Tibial nerve (tissue), 4 donors: ENCODE measurements around the gene MAN2B1. TPM values are rescaled to one million over a fixed set of nuclear protein-coding genes. Genes with fewer than 3 reads are reported as not detected.
A peak's percentile ranks its signal among the peaks of the same experiment; 100 is the strongest.

Experiments used
- DNase-seq, 2 donors: peaks; one replicate each; pipeline ENCODE4 v3.0.0-alpha.2; 2019; ENCODE audit warnings: low spot score in 2 of 2
- H3K27ac ChIP-seq, 4 donors: fragments of 200-600 bp; sonication (generic) in 3 of 4; one replicate each; pipeline ENCODE4 v1.5.1; 2017 to 2019; ENCODE audit warnings: mild to moderate bottlenecking in 1 of 4
- H3K27me3 ChIP-seq, 2 donors: fragments of 200-600 bp; sonication (generic) in 1 of 2; one replicate each; pipeline versions ENCODE4 v1.5.1 to v1.6.0; 2017 to 2019
- H3K36me3 ChIP-seq, 3 donors: fragments of 200-600 bp; sonication (generic); one replicate each; pipeline ENCODE4 v1.5.1; 2018 to 2019
- H3K4me1 ChIP-seq, 4 donors: fragments of 200-600 bp; sonication (generic) in 3 of 4; one replicate each; pipeline ENCODE4 v1.5.1; 2017 to 2019
- H3K4me3 ChIP-seq, 4 donors: fragments of 200-600 bp; sonication (generic) in 3 of 4; one replicate each; pipeline ENCODE4 v1.5.1; 2017 to 2019; ENCODE audit warnings: mild to moderate bottlenecking in 1 of 4, moderate library complexity in 1 of 4
- H3K9me3 ChIP-seq, 4 donors: fragments of 200-600 bp; sonication (generic) in 3 of 4; one replicate each; pipeline ENCODE4 v1.5.1; 2017 to 2019
- CTCF ChIP-seq, 5 experiments: fragments of 200-600 bp in 3 of 5; fragments of 450-650 bp in 2 of 5; sonication (generic) in 3 of 5; IDR thresholded peaks; one replicate each; pipeline ENCODE4 v1.5.1; 2016 to 2019; ENCODE audit warnings: antibody characterized with exemption in 5 of 5, mild to moderate bottlenecking in 3 of 5, moderate library complexity in 2 of 5
- EP300 ChIP-seq, 2 donors: sonication (generic); formaldehyde crosslinking; IDR thresholded peaks; one replicate each; pipeline ENCODE4 v1.6.1; 2017; ENCODE audit warnings: antibody characterized with exemption in 2 of 2, mild to moderate bottlenecking in 1 of 2
- POLR2A ChIP-seq, 2 donors: fragments of 450-650 bp; IDR thresholded peaks; one replicate each; pipeline ENCODE4 v1.6.1; 2017; ENCODE audit warnings: antibody characterized with exemption in 2 of 2, mild to moderate bottlenecking in 2 of 2, moderate library complexity in 2 of 2
- WGBS, 2 donors: methylation state at CpG; one replicate each; pipeline ENCODE4 v1.1.5; 2018; 5-methylcytosine and 5-hydroxymethylcytosine counted together
- total RNA-seq, 4 donors: library from RNA; depleted of rRNA; stranded (reverse); fragments of >200 nt; gene quantifications; one replicate each; pipeline ENCODE4 v1.1.0, GENCODE V29; 2016

The MAN2B1 gene
- total RNA-seq, 4 donors from 2014 or later, result 48.5 to 89.4 (median 58.5) TPM

GRCh38 chr19:12639901-12640613 lies 26.5 kb downstream of the MAN2B1 start:
- peaks cover 0 to 10% (median 4%) of the 10 kb centered on the region in 4 donors for H3K4me1 ChIP-seq
- no peaks in the 10 kb centered on the region for H3K9me3 ChIP-seq
- H3K27me3 ChIP-seq, result no peaks in the 10 kb centered on the region
- peak; percentile 52 to 72 for DNase-seq
- peak overlapping the region in 1 of 4 donors; percentile 19 for H3K27ac ChIP-seq
- H3K36me3 ChIP-seq, result peaks cover 0 to 5% (median 0%) of the 10 kb centered on the region in 3 donors
- TF ChIP-seq POLR2A (IDR thresholded peaks at IDR 0.05) (no peak), CTCF (IDR thresholded peaks at IDR 0.05) (peak; percentile 68 to 84 (median 75))
- H3K4me3 ChIP-seq, result peak overlapping the region in 3 of 4 donors; percentile 2 to 23 (median 23)
- WGBS, 2 donors, result 17% methylated on average over 12 to 21 of the region's 39 CpGs

GRCh38 chr19:12638611-12639182 lies 27.8 kb downstream of the MAN2B1 start:
- Histone ChIP-seq H3K27ac (no peak overlapping the region), H3K27me3 (no peaks in the 10 kb centered on the region), H3K4me3 (no peak overlapping the region), H3K36me3 (no peaks in the 10 kb centered on the region), H3K9me3 (no peaks in the 10 kb centered on the region), H3K4me1 (peaks cover 0 to 10% (median 4%) of the 10 kb centered on the region in 4 donors)
- TF ChIP-seq EP300 (IDR thresholded peaks at IDR 0.05) (no peak), CTCF (IDR thresholded peaks at IDR 0.05) (no peak), POLR2A (IDR thresholded peaks at IDR 0.05) (no peak)
- no peak for DNase-seq
- 94 to 95% methylated on average over 22 of the region's 22 CpGs for WGBS, 2 donors

DNA sequence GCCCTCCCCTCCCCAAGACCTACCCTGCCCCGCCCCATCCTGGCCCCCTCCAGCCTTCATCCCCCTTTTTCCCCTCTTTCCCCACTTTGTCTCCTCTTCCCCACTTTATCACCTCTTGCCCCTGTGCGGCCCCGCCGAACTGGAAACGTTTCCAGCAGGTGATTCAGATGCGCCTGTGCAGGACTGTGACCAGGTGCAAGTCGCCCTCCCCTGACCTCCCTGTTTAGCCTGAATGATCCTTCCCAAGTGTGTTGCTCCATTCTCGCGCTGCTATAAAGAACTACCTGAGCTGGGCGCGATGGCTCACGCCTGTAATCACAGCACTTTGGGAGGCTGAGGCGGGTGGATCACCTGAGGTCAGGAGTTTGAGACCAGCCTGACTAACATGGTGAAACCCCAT lies 29.9 kb downstream of the MAN2B1 start:
- Histone ChIP-seq H3K27me3 (no peaks in the 10 kb centered on the region), H3K4me3 (no peak overlapping the region), H3K4me1 (peaks cover 0 to 10% (median 4%) of the 10 kb centered on the region in 4 donors), H3K27ac (no peak overlapping the region), H3K9me3 (no peaks in the 10 kb centered on the region), H3K36me3 (peaks cover 0 to 13% (median 0%) of the 10 kb centered on the region in 3 donors)
- WGBS, 2 donors, result 86 to 89% methylated on average over 13 of the region's 13 CpGs
- TF ChIP-seq POLR2A (IDR thresholded peaks at IDR 0.05), result no peak
- no peak for TF ChIP-seq CTCF (IDR thresholded peaks at IDR 0.05)
- TF ChIP-seq EP300 (IDR thresholded peaks at IDR 0.05), result no peak
- no peak for DNase-seq

- no peak for DNase-seq
- Histone ChIP-seq H3K9me3 (peaks cover 0 to 25% (median 8%) of the 10 kb centered on the region in 4 donors), H3K36me3 (peaks cover 18 to 87% (median 38%) of the 10 kb centered on the region in 3 donors), H3K4me3 (no peak overlapping the region), H3K27me3 (no peaks in the 10 kb centered on the region), H3K27ac (no peak overlapping the region), H3K4me1 (no peaks in the 10 kb centered on the region)
- 94 to 97% methylated on average over 7 of the region's 7 CpGs for WGBS, 2 donors
- no peak for TF ChIP-seq CTCF (IDR thresholded peaks at IDR 0.05)
- no peak for TF ChIP-seq EP300 (IDR thresholded peaks at IDR 0.05)
- TF ChIP-seq POLR2A (IDR thresholded peaks at IDR 0.05), result no peak
These were observed 37.3 kb downstream of the MAN2B1 start for GRCh38 chr19:12629215-12629614.
